Measurements from ENCODE around the gene SOSTDC1. TPM values are rescaled to one million over a fixed set of nuclear protein-coding genes. Genes with fewer than 3 reads are reported as not detected.

Gene SOSTDC1
- total RNA-seq, 4 donors from 2014 or later, result 13.6 to 66.5 (median 24.0) TPM

DNA sequence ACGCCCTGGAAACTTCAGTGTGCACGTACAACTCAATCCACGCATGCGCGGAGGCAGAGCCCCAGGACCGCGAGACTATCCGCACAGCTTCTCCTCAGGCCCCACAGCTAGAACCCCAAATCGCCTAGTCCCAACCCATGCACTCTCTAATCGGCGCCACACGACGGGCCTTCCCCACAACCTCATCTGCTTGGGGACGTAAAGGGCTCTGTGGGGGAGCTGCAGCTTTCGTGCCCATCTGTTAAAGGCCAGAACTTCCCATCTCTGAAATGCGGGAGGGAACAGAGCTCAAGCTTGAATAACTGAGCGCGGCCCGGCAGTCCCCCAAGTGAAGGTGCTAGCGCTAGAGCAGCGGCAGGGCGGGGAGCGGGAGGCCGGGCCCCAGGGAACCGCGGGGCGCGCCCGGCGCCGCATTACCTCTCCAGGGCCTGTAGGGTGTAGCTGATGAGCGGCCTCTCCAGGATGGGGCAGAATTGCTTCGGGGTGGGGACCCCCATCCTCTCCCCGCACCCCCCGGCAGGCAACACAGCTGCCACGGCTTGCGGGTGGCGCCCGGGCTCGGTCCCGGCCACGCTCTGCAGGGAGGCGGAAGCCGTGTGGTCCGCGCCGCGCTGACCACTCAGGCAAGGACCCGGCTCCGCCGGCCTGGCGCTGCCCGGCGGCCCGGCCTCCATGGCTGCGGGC is 44.7 kb downstream of the SOSTDC1 start:
- 0% methylated on average over 20 to 30 of the region's 56 CpGs for WGBS, 2 donors
- intact Hi-C loops (cut with DNase I; ENCODE audit: low total_unique reads), result no loop called here
- DNase-seq (ENCODE audit: low spot score in 2 of 2), result peak; percentile 80 to 96
- TF ChIP-seq, protein P1, sequence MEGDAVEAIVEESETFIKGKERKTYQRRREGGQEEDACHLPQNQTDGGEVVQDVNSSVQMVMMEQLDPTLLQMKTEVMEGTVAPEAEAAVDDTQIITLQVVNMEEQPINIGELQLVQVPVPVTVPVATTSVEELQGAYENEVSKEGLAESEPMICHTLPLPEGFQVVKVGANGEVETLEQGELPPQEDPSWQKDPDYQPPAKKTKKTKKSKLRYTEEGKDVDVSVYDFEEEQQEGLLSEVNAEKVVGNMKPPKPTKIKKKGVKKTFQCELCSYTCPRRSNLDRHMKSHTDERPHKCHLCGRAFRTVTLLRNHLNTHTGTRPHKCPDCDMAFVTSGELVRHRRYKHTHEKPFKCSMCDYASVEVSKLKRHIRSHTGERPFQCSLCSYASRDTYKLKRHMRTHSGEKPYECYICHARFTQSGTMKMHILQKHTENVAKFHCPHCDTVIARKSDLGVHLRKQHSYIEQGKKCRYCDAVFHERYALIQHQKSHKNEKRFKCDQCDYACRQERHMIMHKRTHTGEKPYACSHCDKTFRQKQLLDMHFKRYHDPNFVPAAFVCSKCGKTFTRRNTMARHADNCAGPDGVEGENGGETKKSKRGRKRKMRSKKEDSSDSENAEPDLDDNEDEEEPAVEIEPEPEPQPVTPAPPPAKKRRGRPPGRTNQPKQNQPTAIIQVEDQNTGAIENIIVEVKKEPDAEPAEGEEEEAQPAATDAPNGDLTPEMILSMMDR (IDR thresholded peaks at IDR 0.05), result no peak
- peak in 1 of 2 donors; percentile 41 for TF ChIP-seq POLR2A (IDR thresholded peaks at IDR 0.05)
- H3K4me3 ChIP-seq (ENCODE audit: low read depth, poor library complexity, severe bottlenecking), result peak overlapping the region; percentile 60

DNA sequence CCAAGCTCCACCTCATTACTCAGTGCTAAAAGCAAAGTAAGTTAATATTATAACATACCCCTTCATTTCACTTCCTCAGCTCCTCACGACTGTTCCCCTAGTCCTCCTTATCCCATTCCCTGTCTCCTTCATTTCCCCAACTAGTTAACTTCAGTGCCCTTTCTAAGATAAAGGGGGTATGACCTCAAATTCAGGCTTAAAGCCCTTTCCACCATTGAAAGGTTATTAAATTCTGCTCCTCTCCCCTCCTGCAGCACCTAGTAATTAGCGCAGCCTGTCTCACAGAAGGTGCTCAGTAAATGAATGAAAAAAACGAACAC is 45.2 kb downstream of the SOSTDC1 start:
- intact Hi-C loops (cut with DNase I; ENCODE audit: low total_unique reads), result no loop called here
- TF ChIP-seq, protein P1 (IDR thresholded peaks at IDR 0.05), result no peak
- TF ChIP-seq POLR2A (IDR thresholded peaks at IDR 0.05), result no peak
- WGBS, 2 donors, result 0 to 1% methylated on average over 3 of the region's 3 CpGs
- DNase-seq (ENCODE audit: low spot score in 2 of 2), result no peak
- peak overlapping the region; percentile 60 for H3K4me3 ChIP-seq (ENCODE audit: low read depth, poor library complexity, severe bottlenecking)

DNA sequence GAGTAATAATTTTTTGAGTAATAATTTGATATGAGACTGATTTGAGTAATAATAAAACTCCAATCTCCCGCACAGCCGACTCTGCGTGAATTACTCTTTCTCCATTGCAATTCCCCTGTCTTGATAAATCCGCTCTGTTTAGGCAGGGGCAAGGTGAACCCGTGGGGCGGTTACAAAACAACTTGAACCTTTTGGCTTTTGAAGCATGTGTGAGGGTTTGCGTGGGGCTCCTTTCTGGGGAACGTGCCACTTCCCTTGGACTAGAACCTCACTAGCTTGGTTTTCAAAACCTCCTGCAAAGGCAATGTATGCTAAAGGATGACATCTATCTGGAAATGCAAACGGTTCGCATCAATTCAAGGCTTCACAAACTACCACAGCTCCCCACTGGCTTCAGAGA is 45.7 kb downstream of the SOSTDC1 start:
- TF ChIP-seq, protein P1 (IDR thresholded peaks at IDR 0.05), result no peak
- no peak for TF ChIP-seq POLR2A (IDR thresholded peaks at IDR 0.05)
- DNase-seq (ENCODE audit: low spot score in 2 of 2), result no peak
- H3K4me3 ChIP-seq (ENCODE audit: low read depth, poor library complexity, severe bottlenecking), result no peak overlapping the region
- WGBS, 2 donors, result 69 to 71% methylated on average over 10 of the region's 10 CpGs
- intact Hi-C loops (cut with DNase I; ENCODE audit: low total_unique reads), result no loop called here

DNA sequence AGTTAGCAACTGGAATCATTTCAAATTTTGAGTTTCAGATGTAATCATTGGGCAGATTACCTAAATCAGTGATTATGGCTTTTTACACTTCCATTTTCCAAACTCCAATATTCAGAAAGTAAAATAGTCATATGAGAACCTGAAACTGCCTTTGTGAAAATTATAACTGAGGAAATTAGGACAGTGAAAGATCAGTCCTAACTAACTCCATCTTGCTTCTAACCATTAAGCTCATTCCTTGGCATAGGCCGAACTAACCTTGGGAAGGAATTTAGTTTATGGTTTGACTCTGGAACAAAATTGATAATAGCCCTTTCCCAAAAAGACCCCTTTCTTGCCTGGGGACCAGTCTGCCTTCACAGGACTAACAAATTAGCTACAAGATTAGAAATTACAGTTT is 46.4 kb downstream of the SOSTDC1 start:
- 91 to 100% methylated on average over 1 of the region's 1 CpG for WGBS, 2 donors
- DNase-seq (ENCODE audit: low spot score in 2 of 2), result no peak
- H3K4me3 ChIP-seq (ENCODE audit: low read depth, poor library complexity, severe bottlenecking), result no peak overlapping the region
- TF ChIP-seq POLR2A (IDR thresholded peaks at IDR 0.05), result no peak
- TF ChIP-seq, protein P1 (IDR thresholded peaks at IDR 0.05), result no peak
- intact Hi-C loops (cut with DNase I; ENCODE audit: low total_unique reads), result no loop called here

DNA sequence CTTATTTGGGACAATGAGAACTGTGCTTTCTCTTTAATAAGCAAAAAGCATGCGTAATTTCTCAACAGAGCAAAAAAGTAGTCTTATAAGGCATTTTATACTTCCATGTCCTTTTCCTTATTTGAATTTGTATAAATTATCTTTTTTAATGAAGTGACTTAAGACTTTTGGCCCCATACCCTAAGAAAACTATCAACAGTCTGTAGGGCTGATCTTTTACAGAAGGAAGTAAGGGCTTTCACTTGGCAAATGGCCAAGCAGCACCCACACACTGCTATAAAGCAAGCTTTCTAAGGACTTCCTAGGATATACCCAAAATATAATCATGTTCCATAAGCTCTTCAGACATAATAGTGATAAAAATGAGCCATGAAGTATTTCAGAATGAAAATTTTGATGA is 47.6 kb downstream of the SOSTDC1 start:
- H3K4me3 ChIP-seq (ENCODE audit: low read depth, poor library complexity, severe bottlenecking), result no peak overlapping the region
- WGBS, 2 donors, result 96 to 98% methylated on average over 1 of the region's 1 CpG
- no peak for DNase-seq (ENCODE audit: low spot score in 2 of 2)
- TF ChIP-seq, protein P1 (IDR thresholded peaks at IDR 0.05), result no peak
- no peak for TF ChIP-seq POLR2A (IDR thresholded peaks at IDR 0.05)
- intact Hi-C loops (cut with DNase I; ENCODE audit: low total_unique reads), result no loop called here

Measured in lower leg skin (tissue), 4 donors.